ENCODE data around the gene HEPACAM2.

Gene HEPACAM2

DNA sequence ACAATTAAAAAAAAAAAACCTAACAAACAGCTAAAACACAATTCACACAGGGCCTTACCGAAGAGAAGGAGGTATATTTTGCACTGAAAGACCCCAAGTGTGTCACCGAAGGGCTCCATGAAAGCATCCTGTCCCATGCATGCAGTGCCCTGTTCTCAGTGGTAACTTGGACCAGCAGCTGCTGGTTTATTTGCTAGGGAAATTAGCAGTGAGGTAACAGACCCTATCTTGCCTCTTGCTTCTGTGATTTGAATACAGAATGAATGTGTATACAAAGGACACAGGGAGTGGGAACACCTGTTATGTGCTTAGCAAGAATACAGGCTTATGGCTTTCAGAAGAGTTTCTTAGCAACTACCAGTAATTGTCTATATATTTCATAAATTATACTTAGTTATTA is at the start of gene HEPACAM2:
TSS of gene HEPACAM2 (minus strand) at position 160 of the 400 bp plus-strand sequence.
- DNase-seq = peak; percentile 67

DNA sequence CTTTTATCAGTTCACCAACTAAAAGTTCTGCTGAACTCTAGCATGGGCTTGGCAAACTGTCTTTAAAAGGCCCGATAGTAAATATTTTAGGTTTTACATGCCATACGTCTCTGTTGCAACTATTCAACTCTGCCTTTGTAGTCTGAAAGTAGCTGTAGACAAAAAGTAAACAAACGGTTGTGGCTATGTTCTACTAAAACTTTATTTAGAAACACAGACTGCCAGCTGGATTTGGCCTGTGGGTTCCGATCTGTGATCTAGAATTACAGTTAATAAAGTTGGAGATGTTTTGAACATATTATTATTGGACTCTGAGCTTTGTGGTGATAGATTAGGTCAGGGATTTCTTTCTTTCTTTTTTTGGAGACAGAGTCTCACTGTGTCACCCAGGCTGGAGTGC is 39.0 kb upstream of the HEPACAM2 start:
- DNase-seq = no peak

DNA sequence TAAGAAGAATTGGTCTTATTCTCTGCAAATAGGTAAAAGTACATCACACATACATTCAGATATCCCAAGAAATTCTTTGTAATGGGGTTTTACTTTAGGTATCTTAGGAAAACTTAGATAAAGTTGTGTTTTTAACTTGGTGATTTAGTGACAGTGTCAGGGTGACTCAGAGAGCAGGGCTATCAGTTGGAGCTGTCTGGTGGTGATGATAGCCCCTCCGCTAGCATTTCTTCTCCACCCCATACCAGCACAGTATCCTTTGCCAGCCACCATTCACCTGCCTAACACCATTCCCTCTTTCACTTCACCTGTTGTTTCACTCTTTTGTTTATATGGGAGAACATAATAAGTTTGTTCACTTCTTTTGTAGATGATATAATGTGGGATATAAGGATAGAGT is 36.3 kb upstream of the HEPACAM2 start:
- no peak for DNase-seq

DNA sequence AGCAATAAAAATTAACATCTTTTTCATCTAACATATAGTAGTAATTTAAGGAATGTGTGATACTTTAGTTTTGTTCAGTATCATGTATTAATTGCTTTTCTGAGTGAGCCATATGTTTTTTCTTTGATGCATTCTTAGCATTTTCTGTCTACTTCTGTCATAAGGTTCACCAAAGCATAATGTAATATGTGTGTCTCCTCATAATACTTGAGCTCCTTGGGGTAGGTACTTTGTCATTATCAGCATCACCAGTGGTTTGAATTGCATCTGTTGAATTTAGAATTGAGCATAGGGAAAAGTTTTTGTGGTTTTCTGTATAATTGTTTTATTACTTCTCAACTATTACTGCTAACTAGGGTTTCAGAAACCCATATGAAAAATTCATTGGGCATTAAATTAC is 32.4 kb upstream of the HEPACAM2 start:
- no peak for DNase-seq

DNA sequence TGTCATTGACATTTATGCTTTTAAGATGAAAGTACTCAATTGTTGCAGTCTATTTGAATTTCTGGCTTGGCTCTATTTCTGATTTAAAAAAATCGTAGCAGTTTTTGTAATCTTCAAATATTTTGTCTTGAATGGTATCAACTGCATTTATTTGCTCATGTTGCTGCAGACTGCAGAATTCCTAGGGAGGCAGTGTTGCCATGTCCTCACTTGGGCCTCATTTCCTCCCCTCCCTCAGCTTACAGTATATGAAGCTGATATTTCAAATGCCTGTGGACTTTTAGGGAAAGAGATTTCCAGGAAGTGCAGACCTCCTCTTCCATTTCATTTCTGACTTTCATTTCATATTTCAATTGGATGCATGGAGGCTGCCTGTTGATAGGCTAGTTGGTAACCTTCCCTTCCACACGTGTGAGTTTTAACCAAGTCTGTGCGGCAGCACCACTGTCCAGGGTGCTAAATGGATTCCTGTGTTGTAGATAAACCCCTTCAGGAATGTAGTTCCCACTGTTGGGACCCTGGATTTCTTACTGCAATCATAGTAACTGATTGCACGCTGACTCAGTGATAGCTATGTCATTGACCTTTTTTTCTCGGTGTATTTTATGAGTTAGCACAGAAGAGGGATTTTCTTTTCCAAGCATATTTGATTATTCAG is 23.4 kb upstream of the HEPACAM2 start:
- DNase-seq = no peak

DNA sequence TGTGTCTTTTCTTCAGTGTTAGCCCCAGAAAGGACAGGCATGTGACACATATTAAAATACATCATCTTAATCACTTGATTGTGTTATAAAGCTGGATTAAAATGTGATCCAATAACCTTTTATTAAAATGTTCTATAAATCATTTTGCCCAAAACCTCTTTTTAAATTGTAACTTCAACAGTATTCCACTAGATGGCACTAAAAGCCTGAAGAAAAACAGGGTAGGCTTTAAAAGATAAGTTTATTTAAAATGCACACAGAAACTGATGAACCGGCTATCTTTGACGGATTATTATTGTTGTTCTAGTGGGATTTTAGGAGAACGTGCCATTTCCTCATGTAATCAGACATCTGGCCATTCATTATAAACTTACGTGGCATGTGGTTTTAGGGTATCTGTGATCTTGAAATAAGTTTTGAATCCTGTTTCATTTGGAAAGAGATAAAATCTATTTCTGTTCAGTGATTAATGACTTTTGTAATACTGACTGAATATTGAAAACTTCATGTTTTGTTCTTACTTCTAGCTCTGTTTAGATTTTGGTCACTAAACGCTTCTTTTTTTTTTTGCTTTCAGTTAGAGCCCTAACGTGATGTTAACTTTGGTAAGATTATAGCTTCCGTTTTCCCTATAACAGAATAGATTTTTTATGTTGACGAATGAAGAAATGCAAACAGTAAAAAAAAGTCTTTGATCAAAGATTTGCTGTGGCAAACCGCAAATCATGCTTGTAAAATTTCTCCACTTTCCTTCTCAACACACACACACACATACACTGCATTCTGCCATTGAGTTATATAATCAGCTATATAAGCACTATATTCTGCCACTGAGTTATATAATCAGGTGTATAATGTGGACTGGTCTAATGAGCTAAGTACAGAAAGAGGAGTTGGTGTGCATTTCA is 19.5 kb upstream of the HEPACAM2 start:
- DNase-seq = no peak

DNA sequence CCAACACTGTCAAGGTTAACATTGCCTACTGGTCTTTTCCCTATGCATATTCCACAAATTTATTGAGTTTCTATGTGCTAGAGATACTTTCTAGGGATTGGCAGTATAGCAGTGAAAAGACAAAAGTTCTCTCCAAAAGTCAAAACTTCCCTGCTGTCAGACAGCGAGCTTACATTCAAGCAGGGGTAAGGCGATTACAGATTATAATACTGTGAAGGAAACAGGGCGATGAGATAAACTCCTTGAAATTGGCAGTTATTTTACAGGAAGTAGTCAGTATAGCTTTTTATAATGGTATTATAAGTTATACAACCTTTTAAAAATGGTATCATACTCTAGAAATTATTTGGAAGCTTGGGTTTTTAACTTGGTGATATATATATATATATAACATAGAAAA is 15.8 kb upstream of the HEPACAM2 start:
- DNase-seq = no peak

DNA sequence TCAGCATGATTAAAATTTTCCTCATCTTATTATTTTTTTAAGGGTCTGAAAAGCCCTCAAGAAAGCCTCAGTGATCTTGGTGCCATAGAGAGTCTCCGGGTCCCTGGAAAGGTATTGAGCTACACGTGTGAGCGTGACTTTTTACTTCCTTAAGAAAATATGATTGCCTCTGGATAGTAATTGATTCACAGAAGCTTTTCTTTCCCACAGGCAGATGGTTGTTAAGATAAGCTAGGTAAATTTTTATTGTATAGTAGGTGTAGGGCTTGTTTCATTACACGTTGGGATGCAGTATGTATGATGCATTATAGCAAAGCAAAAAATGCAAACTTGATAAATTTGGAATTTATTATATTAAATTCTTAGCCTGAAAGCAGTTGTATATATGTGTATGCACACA is 13.6 kb upstream of the HEPACAM2 start:
- DNase-seq = no peak

DNA sequence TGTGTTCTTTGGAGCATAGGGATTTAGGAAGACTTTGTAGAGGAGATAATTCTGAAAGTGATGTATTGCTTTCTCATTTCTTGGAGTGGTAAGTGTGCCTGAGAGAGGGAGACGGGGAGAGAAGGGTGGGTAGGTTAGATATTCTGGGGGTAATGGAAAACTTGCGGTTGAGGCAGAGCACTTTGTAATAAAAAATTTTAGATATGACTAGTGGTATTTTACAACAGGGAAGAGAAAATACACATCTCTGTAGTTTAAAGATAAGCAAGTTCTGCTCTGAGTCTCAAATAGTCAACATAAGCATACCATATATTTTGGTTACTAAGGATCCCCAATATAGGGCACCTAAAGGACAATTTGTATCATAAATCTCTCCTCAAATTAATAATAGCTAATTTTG is 12.5 kb upstream of the HEPACAM2 start:
- no peak for DNase-seq

DNA sequence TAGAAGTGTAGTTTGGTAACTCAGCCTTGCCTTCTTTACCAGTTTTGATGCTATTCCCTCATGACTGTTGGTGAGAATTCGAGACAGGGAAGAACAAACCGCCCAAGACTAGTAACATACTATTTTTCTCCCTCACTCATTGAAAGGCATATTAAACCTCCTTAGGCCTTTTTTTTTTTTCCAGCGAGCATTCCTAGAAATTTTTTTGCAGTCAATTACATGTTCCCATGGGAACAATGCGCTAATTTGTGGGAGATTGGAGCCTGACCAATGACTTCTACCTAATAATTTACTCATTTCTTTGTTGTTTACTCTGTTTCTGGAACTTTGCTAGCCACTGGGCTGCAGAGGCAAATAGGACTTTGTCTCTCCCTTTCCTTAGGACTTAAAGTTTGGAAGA is 11.9 kb upstream of the HEPACAM2 start:
- no peak for DNase-seq

DNA sequence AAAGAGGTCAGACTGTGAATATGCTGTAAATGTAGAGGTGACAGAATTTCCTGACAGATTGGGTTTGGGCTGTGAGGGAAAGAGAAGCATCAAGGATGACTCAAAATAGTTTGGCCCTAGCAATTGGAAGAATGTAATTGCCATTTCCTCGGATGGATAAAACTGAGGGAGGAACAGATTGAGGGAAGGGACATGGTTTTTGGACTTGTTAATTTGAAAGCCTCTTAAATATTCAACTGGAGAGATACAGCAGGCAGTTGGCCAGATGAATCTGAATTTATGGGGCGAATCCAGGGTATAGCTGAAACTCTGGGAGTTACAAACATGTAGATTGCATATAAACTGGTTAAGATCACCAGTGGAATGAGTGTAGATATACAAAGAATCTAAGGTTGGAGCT is 9.3 kb upstream of the HEPACAM2 start:
- no peak for DNase-seq

DNA sequence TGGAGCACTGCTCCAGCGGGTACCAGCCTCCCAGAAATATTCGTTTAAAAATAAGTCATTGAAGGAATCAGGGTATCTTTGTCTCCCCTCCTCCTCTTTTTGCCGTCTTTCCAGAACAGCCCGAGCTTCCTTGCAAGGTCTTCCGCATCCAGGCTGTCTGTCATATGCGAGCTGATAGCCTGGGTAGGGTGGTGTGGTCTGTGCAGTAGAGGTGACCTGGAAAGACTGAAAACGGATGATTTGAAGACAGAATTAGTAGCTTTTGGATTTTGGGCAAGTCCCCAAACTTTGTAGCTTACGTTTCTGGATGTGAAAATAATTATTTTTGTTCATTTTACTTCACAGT is 6.4 kb upstream of the HEPACAM2 start:
- no peak for DNase-seq

DNA sequence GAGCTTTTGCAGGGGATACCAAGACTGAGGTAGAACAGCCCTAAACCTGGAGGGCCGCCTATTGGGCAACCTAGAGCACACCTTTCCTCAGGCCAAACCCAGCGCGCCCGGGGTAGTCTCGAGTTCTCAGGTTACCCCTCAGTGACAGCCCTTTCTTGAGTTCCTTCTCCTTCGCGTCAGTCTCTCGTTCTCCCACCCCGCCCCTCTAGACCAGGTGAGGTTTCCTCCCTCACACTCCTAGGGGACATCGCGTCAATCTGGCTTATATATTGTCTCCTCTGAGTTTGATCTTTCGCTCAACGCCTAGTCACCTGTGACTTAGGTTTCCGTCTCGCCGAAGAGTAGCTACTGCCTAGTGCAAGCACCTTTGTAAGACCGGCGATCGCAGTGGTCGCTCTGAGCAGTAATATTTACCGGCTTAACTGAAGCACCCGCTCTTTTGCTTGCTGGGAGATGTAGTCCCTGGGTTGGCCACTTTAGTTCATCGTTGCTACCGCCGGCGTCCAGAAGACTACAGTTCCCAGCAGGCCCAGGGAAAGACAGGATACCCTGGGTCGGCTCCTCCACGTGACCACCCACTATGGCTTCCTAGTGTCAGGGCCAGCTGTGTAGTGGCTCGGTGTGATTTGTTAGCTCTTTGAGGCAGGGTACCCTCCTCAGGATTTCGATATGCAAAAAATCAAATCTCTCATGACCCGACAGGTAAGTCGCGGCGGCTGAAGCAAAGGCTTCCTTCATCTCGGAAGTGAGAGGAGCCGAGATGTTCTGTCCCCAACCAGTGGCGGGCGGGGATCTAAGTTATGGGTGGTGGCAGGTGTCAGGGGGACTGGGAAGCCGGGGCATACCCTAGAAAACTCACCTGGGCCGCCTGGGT is 5.8 kb upstream of the HEPACAM2 start, which contains the start of gene VPS50:
TSS of gene VPS50 (plus strand) at position 568 of the 874 bp plus-strand sequence. CDS start at position 670, 102 bp downstream.
- DNase-seq = peak; percentile 91

DNA sequence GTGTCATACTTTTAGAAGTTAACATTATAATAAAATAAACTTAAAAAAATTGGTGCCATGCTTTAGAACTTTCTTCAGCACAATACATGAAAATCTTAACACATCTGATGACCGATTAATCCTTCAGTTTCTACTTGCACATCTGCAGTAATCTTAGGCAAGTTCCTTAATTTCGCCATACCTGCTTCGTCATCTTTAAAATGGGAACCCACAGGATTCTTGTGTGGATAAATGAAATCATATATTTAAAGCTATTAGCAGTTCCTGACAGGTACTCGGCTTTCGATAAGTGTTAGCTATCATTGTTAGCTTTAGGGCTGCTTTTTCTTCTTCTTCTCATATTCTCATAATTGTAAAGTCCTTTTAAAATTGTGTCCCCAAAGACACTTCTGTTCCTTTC is 5.0 kb upstream of the HEPACAM2 start:
- no peak for DNase-seq

DNA sequence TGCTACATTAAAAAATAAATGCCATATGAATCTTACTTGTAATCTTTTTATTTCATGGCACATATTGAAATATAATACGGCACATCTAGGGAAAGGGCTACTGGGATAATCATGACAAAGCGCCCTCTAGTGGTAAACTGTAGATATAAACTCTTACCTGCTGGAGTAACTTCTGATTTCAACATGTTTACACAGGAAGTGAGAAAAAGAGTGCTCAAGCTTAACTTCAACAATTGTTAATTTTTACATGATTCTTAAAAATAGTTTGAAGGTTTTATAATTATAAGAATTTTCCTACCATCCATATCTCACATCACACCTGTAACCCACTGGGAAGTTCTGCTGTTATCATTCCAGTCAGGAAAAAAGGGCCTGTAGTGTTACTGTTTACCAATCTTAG is 2.0 kb upstream of the HEPACAM2 start:
- DNase-seq = peak; percentile 71

DNA sequence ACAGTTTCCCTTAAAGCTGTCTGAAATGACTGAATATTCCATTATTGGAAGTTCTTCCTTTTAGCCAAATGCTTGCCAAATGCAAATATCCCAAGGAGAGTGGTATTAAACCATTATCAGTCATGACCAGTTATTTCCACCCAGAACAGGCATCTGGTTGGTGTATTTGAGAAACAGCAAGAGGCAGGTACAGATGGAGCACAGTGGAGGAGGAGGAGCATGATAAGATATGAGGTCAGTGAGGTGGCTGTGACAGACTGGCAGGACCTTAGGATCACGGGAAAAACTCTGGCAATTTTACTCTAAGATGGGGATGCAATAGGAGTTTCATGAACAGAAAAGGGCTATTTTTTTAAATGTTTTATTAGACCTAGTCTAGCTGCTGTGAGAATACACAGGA is 6.4 kb downstream of the HEPACAM2 start:
- no peak for DNase-seq

DNA sequence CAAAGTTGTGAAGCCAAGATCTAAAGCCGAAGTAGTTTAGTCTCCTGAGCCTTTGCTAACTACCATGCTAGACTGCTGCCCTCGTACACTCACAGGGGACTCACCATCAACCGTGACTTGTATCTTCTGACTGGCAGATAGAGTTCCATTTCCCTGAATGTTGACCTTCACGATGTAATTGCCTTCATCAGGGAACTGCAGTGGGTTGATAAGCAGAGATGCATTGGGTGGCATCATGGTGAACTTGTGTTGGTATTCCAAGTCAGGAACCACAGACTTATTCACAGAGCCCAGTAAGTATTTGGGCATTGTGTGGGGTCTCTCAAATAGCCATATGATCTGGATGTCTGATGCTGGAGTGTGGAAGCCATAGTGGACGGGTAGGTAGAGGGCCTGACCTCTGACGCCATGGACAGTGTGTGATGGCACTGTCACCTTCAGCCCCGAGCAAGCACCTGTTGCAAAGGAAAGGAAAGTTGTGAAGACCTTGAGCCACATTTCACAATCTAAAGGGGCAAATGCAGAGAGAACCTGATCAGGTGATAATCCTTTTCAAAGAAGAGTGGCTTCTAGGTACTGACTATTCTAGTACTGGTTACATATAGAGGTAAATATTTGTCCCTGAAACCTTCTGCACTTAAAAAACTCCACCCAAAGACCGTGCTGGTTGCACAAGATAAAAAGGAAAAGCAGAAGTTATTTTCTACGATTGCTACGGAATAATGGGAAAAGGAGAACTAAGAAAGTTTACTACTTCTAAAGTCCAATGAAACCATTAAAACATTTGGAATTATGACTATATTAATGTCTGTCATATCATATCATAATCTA is 7.1 kb downstream of the HEPACAM2 start:
- DNase-seq = no peak

DNA sequence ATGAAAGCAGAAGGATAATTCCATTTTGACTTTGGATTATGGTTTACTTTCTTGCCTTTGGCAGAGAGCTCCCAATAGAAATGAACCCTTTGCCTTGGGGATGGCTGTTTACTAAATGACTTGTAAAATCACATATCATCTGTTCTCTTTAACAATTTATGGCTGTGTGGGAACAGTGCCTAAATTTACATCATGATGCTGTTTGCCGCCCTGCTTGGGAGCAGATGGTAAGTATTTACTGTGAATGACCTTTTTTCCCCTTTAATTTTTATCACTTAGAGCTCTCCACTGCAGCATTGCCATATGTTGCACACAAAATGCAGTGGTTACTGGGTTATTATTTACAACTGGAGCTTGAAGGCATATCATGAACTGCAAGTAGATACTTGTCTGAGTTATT is 13.4 kb downstream of the HEPACAM2 start:
- DNase-seq = peak; percentile 6

DNA sequence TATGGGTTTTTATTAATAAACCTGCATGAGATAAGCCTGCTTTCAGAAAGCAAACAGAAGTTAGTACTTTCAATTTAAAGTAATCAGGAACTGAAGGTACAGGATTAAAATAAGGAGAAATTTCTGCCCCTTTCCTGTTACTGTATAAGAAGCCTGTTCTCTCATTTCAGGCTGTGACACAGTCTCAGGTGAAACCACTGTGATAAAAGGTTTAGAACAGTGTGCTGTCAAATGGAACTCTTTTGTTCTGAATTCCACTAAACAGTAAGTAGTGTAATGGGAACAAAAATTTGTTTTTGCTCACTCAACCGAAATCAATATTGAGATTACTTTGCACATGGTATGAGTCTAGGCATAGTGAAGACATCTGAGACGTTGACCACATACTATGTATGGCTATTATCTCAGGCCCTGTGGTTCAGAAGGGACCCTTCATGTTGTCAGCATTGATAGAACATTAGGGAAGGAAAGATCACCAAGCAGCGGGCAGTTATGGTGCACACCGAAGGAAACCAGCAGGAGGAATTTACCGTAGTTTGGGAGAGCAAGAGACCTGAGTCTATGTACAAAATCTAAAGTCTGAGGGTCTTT is 14.9 kb downstream of the HEPACAM2 start:
- no peak for DNase-seq

DNA sequence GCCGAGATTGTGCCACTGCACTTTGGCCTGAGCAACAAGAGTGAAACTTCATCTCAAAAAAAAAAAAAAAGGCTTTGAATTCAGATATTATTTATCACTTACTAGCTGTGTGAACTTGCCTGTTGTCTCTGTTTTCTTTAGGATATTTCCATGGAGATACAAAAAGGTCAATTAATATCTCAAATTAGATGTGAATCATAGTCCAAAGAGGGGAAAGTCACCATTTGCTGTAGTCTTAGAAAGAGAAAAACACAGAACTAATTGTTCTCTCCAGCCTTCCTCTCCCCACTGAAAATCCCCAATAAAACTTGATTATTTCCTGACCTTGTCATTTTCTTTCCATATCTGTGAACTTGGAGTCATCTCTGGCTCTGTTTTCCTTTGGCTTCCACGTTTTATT is 21.2 kb downstream of the HEPACAM2 start:
- no peak for DNase-seq

DNA sequence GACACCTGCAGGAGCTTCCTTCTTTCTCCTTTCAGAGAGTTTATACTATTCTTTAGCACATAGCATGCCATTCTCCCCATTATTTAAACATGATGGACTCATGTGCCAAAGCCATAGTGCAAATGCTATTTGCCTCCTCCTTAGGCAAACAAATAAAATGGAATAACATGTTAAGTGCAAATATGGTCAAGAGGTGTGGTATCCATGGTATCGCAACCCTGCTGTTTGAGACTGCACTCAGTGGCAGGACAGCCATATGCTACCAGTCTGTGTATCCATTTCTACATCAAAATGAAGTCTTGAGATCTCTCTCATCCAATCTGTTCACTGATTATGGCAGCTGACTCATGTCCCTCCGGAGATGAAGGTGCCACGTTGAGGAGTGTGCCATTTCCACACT is 22.8 kb downstream of the HEPACAM2 start:
- peak; percentile 44 for DNase-seq

DNA sequence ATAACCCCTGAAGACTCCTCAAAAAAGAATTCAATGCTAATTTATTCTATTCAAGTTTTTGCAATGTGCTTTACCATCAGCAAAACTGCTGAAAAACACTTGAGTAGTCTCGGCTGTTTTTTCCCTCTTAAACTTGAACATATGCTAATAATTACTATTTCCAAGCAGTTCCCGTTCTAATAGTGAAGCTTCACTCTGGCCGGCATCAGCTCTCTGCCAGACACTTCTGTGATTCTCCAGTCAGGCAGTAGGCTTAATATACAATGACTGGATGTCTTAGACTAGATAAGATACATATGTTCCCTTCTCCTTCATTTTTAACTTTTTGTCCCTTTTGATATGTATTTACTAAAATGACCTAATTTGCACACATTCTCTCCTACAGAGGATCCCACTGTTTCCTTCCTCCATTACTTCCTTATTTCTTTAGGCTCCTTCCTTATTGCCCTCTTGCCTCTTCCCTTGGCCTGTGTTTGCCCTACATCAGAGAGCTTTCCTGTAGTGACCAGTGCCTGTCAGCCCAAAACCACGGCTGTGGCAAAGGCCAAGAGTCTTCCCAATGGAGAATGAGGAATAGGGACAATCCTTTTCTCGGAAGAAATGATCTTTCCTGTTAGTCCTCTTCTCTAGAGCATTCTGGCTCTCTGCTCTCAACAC is 23.5 kb downstream of the HEPACAM2 start:
- DNase-seq = no peak

Data from COR-L47 (cell line).